Measurements from ENCODE around the gene CCNL2. TPM values are rescaled to one million over a fixed set of nuclear protein-coding genes. Genes with fewer than 3 reads are reported as not detected.

The CCNL2 gene
- total and polyA plus RNA-seq, 2 of the 13 experiments (the other 11 are each of a cell fraction or from before 2014, with no cell fraction given), result 105 to 340 TPM

- TF ChIP-seq ZNF609 (CRISPR knock-in tag; IDR thresholded peaks at IDR 0.05; ENCODE audit: borderline replicate concordance), result 0 out of 2 replicates have a peak, but pooled peaks have one; percentile 43
- TF ChIP-seq ZNF713 (CRISPR knock-in tag; IDR thresholded peaks at IDR 0.05), result no peak
- no peak for TF ChIP-seq ZBTB46 (CRISPR knock-in tag; IDR thresholded peaks at IDR 0.05; ENCODE audit: borderline replicate concordance)
- no peak for TF ChIP-seq SAFB2 (CRISPR knock-in tag; IDR thresholded peaks at IDR 0.05; ENCODE audit: borderline replicate concordance, low read depth)
- no peak for TF ChIP-seq ZNF747 (CRISPR knock-in tag; IDR thresholded peaks at IDR 0.05; ENCODE audit: borderline replicate concordance)
- TF ChIP-seq KDM1A (CRISPR knock-in tag; IDR thresholded peaks at IDR 0.05), result no peak
- TF ChIP-seq KDM2A (CRISPR knock-in tag; IDR thresholded peaks at IDR 0.05; ENCODE audit: borderline replicate concordance, low read depth), result no peak
- TF ChIP-seq GRHL1 (CRISPR knock-in tag; conservative IDR thresholded peaks at IDR 0.05), result no peak
- TF ChIP-seq ZKSCAN5 (CRISPR knock-in tag; IDR thresholded peaks at IDR 0.05), result no peak
- TF ChIP-seq POLR2AphosphoS2 (IDR thresholded peaks at IDR 0.05; ENCODE audit: low read depth, low read length), result no peak
- peak; percentile 10; the same call in 1 of the 2 replicates for TF ChIP-seq NCOA2 (CRISPR knock-in tag; IDR thresholded peaks at IDR 0.05)
- no peak; the same call in 1 of the 2 replicates for TF ChIP-seq ELF1 (CRISPR knock-in tag; IDR thresholded peaks at IDR 0.05)
- TF ChIP-seq ETS1 (CRISPR knock-in tag; IDR thresholded peaks at IDR 0.05), result no peak
- no peak for TF ChIP-seq ZNF580 (CRISPR knock-in tag; IDR thresholded peaks at IDR 0.05; ENCODE audit: borderline replicate concordance, low read depth)
Observed at GRCh38 chr1:1358433-1359271, 40.5 kb downstream of the CCNL2 start, which contains the start of gene MXRA8 (continued).
